DMS79 treated with DMSO at 0.1 percent for 48 hours (cell line): ENCODE results near the gene GSE1.

ENCODE experiments used
- DNase-seq: peaks from one replicate; lab custom pipeline; 2025; lab: John Stamatoyannopoulos, UW

Gene GSE1

GRCh38 chr16:85634747-85635544 is 21.8 kb downstream of the GSE1 start:
- DNase-seq = no peak

- no peak for DNase-seq
These were observed 22.5 kb downstream of the GSE1 start for GRCh38 chr16:85635545-85636140.

- DNase-seq = no peak
These were observed 23.2 kb downstream of the GSE1 start for GRCh38 chr16:85636234-85636812.

GRCh38 chr16:85637061-85637807 is 24.1 kb downstream of the GSE1 start:
- no peak for DNase-seq

- DNase-seq = peak; percentile 43
These were observed 24.9 kb downstream of the GSE1 start for GRCh38 chr16:85637808-85638647.

- DNase-seq = no peak
These were observed 25.7 kb downstream of the GSE1 start for GRCh38 chr16:85638695-85639409.

GRCh38 chr16:85639529-85640253 is 26.6 kb downstream of the GSE1 start:
- DNase-seq = peak; percentile 23

GRCh38 chr16:85640254-85640558 is 27.1 kb downstream of the GSE1 start:
- DNase-seq = no peak

GRCh38 chr16:85640585-85640984 is 27.5 kb downstream of the GSE1 start:
- no peak for DNase-seq

- DNase-seq = no peak
These were observed 28.2 kb downstream of the GSE1 start for GRCh38 chr16:85641305-85641704.

- DNase-seq = no peak
These were observed 28.7 kb downstream of the GSE1 start for GRCh38 chr16:85641776-85642176.

- peak; percentile 59 for DNase-seq
These were observed 29.7 kb downstream of the GSE1 start for GRCh38 chr16:85642762-85643358.

- no peak for DNase-seq
These were observed 30.5 kb downstream of the GSE1 start for GRCh38 chr16:85643631-85644030.

- DNase-seq = no peak
These were observed 31.1 kb downstream of the GSE1 start for GRCh38 chr16:85644093-85644712.

GRCh38 chr16:85645021-85645589 is 32.0 kb downstream of the GSE1 start:
- no peak for DNase-seq

- no peak for DNase-seq
These were observed 33.3 kb downstream of the GSE1 start for GRCh38 chr16:85646358-85646907.

GRCh38 chr16:85646976-85647375 is 33.9 kb downstream of the GSE1 start:
- DNase-seq = no peak

- DNase-seq = no peak
These were observed 35.1 kb downstream of the GSE1 start for GRCh38 chr16:85648070-85648714.
